A172 (cell line): ENCODE measurements around the gene SDS. TPM values are rescaled to one million over a fixed set of nuclear protein-coding genes. Genes with fewer than 3 reads are reported as not detected.

Experiments used
- DNase-seq: peaks from one replicate; pipeline ENCODE4 v3.0.0-alpha.2; 2015; ENCODE audit warnings: low spot score
- total RNA-seq: library from RNA; depleted of rRNA; stranded (reverse); fragments of >200 nt; shearing (Covaris generic); gene quantifications from 2 replicates; pipeline ENCODE4 v1.2.3, GENCODE V29; 2014; rRNA removed

SDS gene
- total RNA-seq, 1 experiment from 2014 or later, result not detected

DNA sequence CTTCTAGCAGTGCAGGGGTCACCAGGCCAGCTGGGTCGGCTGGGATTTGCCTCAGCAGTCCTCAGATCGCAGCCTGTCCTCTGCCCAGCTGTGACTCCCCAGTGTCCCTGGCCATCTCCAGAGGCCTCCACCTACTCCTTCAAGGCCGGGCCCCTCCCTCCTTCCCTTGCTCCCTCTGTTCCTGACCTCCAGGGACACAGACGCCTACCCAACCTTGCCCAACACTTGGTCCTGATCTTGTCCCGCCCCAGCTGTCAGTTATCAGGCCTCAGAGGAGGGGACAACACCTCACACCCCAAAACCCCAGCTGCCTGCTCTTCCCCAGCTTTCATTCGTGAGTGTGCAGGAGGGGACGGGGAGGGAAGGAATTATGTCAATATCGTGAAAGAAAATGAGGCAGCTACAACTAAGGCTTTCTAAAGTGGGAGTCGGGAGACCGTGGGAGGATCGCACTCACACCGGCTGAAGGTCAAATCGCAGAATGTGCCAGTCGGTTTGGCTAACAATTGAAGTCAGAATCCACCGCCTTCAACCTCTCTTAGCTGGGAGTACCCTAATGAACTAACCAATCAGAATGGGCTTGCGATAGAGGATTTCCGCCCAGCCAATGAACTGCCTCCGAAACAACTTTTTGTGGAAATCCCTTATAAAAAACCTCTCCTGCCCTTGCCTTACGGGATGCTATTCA, 54.7 kb downstream of the SDS start:
- no peak for DNase-seq

DNA sequence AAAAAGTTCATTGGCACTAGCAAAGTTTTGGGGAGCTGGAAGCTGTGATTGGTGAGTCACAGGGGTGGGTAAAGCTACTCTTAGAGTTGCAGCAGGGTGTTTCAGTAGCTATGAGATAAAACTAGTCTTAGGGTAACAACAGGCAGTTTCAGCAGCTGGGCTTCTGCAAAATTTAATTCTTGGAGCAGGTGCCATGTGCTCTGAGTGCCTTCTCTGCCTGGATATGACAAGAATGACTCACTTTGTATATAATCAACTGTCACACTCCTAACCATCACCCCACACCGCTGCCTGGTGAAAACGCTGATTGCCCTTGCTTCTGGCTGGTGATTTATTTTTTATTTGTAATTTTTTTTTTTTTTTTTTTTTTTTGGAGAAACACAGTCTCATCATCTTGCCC, 55.8 kb downstream of the SDS start:
- no peak for DNase-seq

DNA sequence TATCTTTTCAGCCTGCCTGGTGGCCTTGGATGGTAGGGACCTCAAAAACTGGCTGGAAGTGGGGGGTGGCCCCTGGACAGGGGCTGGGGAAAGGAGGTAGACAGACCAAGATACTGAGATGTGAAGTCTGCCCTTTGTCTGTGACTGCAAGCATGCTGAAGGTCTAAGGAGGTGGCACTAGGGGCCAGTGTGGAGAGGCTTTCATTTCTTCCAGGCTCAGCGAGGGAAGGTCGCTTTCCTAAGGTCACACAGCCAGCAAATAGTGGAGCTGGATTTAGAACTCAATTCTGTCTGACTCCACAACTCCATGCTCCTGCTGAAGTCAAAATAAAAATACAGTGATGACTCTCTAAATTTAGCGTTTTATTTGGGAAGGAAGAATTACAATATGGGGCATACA, 56.6 kb downstream of the SDS start:
- no peak for DNase-seq

DNA sequence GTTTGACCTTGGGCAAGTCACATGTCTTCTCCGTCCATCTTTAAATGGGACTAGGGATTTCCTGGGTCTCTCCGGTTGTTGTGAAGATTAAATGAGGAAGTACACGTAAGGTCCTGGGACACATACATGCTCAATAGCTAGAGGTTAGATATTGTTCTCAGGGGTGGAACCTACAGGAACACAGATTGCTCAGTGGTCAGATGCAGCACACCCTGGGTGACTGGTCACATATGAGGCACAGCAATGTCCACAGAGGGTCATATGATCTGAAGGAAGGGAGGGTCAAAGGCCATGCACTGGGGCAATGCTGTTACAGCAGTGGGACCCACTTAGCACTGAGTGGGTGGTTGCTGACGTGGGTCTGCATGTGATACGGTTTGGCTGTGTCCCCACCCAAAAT, 57.3 kb downstream of the SDS start:
- DNase-seq, result no peak

DNA sequence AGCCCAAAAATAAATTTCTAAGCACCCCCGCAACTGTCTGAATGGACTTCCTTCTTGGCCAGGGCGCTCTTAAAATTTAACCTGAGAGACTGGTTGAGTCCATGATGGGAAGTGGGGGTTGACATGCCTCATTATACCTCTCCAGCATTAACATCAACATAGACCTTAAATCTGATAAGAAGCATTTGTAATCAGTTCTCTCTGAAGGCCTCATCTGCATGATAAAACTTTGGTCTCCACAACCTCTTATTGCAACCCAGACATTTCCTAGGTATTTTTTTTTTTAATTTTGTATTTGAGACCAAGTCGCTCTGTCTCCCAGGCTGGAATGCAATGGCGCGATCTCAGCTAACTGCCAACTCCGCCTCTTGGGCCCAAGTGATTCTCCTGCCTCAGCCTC, 58.4 kb downstream of the SDS start:
- DNase-seq, result no peak

Other genes with a start within 250 kb of the SDS start
- 56.4 and 69.1 TPM in 2 replicates for gene DDX54, start 218.4 kb downstream of the SDS start, total RNA-seq
- 51.2 and 52.2 TPM in 2 replicates for gene RITA1, start 218.2 kb downstream of the SDS start, total RNA-seq
- 8.9 and 13.3 TPM in 2 replicates for gene TPCN1, start 182.4 kb downstream of the SDS start, total RNA-seq
- gene SLC8B1, start 68.8 kb downstream of the SDS start, total RNA-seq, result 18.2 and 21.0 TPM in 2 replicates
- gene PLBD2, start 45.3 kb downstream of the SDS start, total RNA-seq, result 10.1 and 15.5 TPM in 2 replicates
- gene SDSL, start 18.5 kb upstream of the SDS start, total RNA-seq, result 12.9 and 13.6 TPM in 2 replicates
- not detected in 2 replicates for gene LHX5, start 68.0 kb upstream of the SDS start, total RNA-seq